DMS 273 (cell line): ENCODE results near the gene UBE2U.

Experiments
- DNase-seq: peaks from one replicate; lab custom pipeline; 2025; ENCODE audit not compliant: unreplicated experiment; lab: John Stamatoyannopoulos, UW

The UBE2U gene

DNA sequence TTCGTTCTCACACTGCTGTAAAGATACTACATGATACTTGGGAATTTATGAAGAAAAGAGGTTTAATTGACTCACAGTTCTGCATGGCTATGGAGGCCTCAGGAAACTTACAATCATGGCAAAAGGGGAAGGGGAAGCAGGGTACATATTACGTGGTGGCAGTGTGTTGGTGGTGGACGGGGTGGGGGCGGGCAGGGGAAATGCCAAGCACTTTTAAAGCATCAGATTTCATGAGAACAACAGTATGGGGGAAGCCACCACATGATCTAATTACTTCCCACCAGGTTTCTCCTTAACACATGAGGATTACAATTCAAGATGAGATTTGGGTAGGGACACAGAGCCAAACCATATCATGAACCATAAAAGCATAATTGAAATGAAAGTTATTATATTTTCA, 88.5 kb downstream of the UBE2U start:
- no peak for DNase-seq

DNA sequence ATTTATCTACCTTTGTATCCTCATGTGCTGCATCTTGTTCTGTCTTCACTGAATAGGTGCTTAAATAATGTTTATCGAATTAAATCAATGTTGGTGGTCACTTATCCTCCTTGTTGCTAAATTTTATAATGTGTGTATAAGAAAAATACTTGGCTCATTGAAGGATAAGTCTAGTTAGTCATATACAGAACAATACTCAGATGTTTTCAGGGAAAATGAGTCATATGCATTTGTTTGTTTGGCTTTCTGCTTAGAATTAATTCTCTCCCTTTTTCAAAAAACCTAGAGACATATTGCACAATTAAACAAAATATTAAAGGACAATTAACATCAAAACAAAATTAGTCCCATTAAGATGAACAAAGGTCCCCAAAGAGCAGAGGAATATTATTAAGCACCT, 89.0 kb downstream of the UBE2U start:
- DNase-seq: no peak

DNA sequence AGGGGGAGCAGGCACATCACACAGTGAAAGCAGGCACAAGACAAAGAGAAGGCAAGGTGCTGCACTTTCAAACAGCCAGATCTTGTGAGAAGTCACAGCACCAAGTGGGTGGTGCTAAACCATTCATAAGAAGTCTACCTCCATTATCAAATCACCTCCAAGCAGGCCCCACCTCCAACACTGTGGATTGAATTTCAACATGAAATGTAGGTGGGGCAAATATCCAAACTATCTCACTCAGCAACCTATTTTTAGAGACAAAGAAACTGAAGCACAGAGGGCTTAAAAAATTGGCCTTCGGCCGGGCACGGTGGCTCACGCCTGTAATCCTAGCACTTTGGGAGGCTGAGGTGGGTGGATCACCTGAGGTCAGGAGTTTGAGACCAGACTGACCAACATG, 90.4 kb downstream of the UBE2U start:
- no peak for DNase-seq

DNA sequence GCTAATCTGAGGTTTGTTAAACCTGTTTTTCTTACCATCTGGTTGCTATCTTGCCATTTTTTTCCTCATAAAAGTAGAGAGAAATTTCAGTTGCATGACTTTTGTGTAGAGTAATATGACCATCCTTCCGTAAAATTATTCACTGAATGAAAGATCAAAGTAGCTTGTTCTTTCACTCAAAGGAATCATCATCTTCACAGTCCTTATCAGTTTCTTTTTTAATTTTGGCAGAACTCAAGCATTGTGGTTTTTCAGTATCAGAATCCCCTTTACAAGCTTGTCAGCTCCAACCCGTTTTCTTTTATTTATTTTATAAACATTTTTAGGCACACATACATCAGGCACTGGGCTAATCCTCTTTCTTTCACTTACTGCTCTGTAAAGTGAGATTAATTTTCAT, 91.7 kb downstream of the UBE2U start:
- no peak for DNase-seq

DNA sequence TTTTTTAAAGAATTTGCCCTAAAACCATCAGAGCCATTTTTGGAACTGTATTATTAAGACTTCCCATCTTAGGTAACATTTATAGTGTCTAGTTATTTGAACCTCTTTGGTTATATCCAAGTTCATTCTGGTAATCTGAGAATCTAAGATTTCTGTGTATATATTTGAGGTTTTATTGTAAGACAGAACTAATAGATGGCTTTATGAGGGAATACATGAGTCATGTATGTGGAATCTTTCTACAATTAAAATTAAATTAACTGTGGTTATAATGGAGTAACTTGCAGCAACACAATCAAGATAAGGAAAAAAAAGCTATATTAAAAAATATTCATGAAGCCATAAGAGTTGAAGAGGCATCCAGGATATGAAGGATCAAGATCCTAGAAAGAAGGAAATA, 92.1 kb downstream of the UBE2U start:
- DNase-seq: no peak

DNA sequence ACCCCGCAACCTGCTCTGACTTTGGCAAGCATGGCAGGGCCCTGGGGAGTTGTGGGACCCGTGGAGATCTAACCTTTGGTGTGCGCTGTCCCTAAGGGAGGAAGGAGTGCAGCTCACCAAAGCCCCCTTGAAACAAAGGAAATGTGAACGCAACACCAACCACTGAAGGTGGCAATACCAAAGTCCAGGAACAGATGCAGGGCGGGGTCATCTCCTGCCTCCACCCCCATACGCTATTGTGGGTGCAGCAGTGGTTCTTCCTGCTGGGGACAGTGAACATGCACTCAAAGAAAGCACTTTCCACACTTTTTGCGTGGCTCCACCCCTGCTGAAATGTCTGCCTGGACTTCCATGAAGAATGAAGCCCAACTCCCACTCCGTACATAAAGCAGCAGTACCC, 93.0 kb downstream of the UBE2U start:
- DNase-seq: no peak

DNA sequence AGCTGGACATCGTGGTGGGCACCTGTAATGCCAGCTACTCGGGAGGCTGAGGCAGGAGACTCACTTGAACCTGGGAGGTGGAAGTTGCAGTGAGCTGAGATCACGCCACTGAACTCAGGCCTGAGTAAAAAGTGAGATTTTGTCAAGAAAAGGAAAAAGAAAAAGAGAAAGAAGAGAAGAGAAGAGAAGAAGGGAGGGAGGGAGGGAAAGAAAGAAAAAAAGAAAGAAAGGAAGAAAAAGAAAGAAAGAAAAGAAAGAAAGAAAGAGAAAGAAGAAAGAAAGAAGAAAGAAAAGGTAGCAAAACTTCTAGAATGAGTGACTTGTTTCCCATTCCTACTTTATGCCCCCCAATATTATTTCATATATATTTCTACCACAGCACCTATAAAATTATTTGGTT, 98.8 kb downstream of the UBE2U start:
- DNase-seq: no peak

DNA sequence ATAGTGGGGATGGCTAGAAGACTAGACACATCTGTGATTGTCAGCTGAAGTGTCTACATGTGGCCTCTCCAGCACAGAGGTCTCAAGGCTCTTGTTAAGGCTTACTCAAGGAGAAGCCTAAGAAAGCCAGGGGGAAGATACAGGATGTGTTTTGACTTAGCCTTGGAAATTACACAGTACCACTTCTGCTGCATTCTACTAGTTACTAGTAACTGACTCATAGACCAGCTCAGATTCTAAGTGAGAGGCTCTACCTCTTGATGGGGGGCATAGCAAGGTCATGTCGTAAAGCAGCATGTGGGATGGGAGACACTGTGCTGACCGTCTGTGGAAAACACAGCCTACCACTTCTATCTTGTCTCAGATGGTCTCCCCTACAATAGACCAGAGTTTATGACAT, 99.5 kb downstream of the UBE2U start:
- DNase-seq: no peak

DNA sequence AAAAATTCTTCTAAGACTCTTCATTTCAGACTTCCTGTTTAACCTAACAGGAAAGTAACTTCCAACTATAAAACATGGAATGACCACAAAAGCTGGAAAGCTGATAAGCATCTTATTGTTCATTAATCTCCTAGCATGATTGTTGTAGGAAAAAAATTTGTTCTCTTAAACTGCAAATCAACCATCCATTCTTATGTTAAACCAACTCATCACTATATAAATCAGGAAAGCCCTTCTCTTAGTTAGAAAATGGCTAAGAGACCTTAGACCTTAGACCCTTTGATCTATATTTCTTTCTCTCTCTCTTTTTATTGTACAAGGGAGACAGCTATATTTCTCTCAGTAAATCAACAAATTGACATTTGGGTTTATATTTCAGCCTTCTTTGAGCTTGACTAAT, 101.4 kb downstream of the UBE2U start:
- DNase-seq: no peak

DNA sequence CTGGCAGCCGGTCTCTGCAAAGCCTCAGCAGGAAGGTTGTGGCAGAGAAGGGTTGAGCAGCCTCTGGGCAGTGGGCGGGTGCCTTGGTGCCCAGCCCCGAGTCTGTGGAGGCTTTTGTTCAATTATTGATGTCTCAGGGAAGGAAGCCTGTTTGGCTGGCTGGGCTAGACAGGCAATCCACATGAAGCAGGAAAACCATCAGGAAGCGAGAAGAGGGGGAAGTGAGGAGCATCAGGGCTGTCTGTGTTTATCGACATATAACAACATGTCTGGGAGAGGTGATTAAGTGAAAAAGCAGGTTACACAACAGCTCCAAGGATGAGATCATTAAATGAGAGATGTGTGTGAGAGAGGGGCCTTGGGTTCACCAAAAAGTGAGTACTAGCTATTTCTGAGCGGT, 105.4 kb downstream of the UBE2U start:
- DNase-seq: no peak

DNA sequence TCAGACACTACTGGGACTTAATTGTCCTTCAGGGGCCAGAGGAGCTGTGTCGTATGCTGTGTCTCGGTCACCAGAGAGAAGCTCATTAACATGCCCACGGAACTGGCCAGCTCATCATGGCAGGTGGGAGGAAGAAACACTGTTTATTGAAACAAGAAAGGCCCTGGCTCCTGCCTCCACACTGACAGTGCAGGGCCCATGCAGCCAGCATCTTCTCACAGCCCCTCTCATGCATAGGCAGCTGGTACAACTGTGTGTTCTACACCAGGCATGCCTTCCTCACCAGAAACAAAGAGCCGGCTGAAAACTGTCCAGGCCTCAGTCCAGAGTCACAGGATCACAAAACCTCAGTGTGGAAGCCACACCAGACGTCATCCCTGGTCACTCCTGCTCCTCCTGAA, 106.0 kb downstream of the UBE2U start:
- DNase-seq: no peak

DNA sequence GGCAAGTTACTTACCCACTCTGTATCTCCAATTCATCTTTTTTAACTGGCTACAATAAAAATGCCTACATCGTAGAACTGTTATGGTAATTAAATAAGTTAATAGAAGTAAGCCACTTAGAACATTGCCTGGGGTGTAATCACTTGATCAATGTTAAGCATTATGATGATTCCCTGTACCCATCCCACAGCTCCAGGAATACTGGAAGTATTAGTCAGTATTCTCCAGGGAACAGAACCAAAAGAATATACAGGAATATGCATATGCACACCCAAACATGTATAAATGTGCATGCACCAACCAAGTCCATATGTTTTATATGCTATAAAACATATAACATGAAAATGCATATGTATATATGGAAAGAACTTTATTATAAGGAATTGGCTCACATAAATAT, 107.3 kb downstream of the UBE2U start:
- no peak for DNase-seq

DNA sequence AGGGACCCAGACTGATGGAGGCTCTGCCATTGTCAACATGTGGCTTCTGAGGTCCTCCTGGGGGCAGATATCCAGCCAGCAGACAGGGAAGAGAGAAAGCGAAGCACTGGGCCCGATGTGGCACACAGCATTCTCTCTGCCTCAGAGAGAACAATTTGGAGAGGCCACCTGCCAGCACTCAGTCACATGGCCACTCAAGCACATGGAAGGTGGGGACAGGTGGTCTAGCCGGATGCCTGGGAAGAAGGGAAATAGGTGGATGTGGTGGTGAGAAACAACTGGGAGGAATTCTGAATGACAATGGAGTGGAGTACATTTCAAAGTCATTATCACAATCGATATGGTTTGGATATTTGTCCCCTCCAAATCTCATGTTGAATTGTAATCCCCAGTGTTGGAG, 109.0 kb downstream of the UBE2U start:
- no peak for DNase-seq

DNA sequence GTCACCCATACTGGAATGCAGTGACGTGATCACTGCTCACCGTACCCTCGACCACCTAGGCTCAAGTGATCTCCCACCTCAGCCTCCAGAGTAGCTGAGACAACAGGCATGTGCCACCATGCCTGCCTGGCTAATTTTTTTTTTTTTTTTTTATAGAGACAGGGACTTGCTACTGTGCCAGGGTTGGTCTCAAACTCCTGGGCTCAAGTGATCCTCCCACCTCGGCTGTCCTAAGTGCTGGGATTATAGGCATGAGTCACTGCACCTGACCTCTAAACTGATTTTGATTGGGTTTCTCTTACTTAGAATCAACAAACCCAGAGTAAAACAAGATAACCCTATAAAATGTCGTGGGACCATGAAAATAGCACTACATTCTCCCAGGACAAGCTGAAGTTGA, 112.0 kb downstream of the UBE2U start:
- DNase-seq: no peak
